Caco-2 (cell line): ENCODE measurements around the gene TOP2B. TPM values are rescaled to one million over a fixed set of nuclear protein-coding genes. Genes with fewer than 3 reads are reported as not detected.

Experiments
- BruUV-seq: library from RNA; stranded (reverse); fragments of 400-500 nt; replicated peaks from 2 replicates; lab custom pipeline; 2021; lab: Mats Ljungman, UMichigan
- CTCF ChIA-PET: fragments of 300-600 bp; sonication (Branson Sonifier 250); formaldehyde crosslinking; loops from one replicate; lab custom pipeline; 2022; ENCODE audit warnings: antibody characterized with exemption; lab: Charles Lee
- POLR2A ChIA-PET: fragments of 300-600 bp; sonication (Branson Sonifier 250); formaldehyde crosslinking; loops from one replicate; lab custom pipeline; 2022; ENCODE audit warnings: antibody characterized with exemption; lab: Charles Lee
- DNase-seq, 2 experiments: peaks; one replicate each; pipeline versions ENCODE4 v3.0.0 to v3.0.0-alpha.2; 2020 to 2022
- H3K27me3 ChIP-seq: replicated peaks from 2 replicates; pipeline ENCODE4 v1.6.0; 2011; ENCODE audit warnings: low read length; ENCODE audit not compliant: control insufficient read depth, insufficient read depth
- H3K36me3 ChIP-seq: 2 replicates; pipeline ENCODE4 v1.5.1; 2011; ENCODE audit warnings: low read length; ENCODE audit not compliant: control insufficient read depth, insufficient read depth
- H3K4me1 ChIP-seq: fragments of 250-450 bp; sonication (Bioruptor Pico); 2 replicates; pipeline ENCODE4 v1.5.1; 2020; ENCODE audit warnings: mild to moderate bottlenecking
- H3K4me3 ChIP-seq: 2 replicates; pipeline ENCODE4 v1.5.1; 2011; ENCODE audit warnings: low read depth, mild to moderate bottlenecking, control low read depth, low read length
- H3K9me3 ChIP-seq: fragments of 250-450 bp; sonication (Bioruptor Pico); 2 replicates; pipeline ENCODE4 v1.5.1; 2020; ENCODE audit warnings: mild to moderate bottlenecking, moderate library complexity
- H3K27ac Mint-ChIP-seq: one replicate; pipeline ENCODE4 v1.8.0; 2022; ENCODE audit warnings: mixed read lengths; ENCODE audit not compliant: unreplicated experiment
- H3K27me3 Mint-ChIP-seq: one replicate; pipeline ENCODE4 v1.8.0; 2022; ENCODE audit warnings: mixed read lengths; ENCODE audit not compliant: insufficient read depth, unreplicated experiment
- H3K36me3 Mint-ChIP-seq: one replicate; pipeline ENCODE4 v1.8.0; 2022; ENCODE audit warnings: mild to moderate bottlenecking, mixed read lengths; ENCODE audit not compliant: insufficient read depth, unreplicated experiment
- H3K4me1 Mint-ChIP-seq: one replicate; pipeline ENCODE4 v1.8.0; 2022; ENCODE audit warnings: low read depth, mixed read lengths; ENCODE audit not compliant: unreplicated experiment
- H3K4me3 Mint-ChIP-seq: one replicate; pipeline ENCODE4 v1.8.0; 2022; ENCODE audit warnings: mild to moderate bottlenecking, moderate library complexity, mixed read lengths; ENCODE audit not compliant: unreplicated experiment
- H3K9me3 Mint-ChIP-seq: one replicate; pipeline ENCODE4 v1.8.0; 2022; ENCODE audit warnings: mixed read lengths; ENCODE audit not compliant: unreplicated experiment
- intact Hi-C: fragments of 100-400 bp; cut with micrococcal nuclease; formaldehyde crosslinking; loops from one replicate; pipeline ENCODE4 v1.10.0; 2022; ENCODE audit not compliant: unreplicated experiment
- total RNA-seq: library from RNA; stranded (reverse); gene quantifications from 2 replicates; pipeline ENCODE4 v1.2.3, GENCODE V29; 2022
- TF ChIP-seq, protein P1 (sequence below), 2 experiments: fragments of 200-600 bp in 1 of 2; IDR thresholded peaks; 1 replicate in 1 of 2; 2 replicates in 1 of 2; pipeline versions ENCODE4 v1.5.1 to v1.8.0; 2011 to 2022; ENCODE audit warnings: antibody characterized with exemption in 1 of 2, control low read depth in 1 of 2, inconsistent platforms in 1 of 2, low read depth in 1 of 2, low read length in 1 of 2, mild to moderate bottlenecking in 1 of 2, moderate library complexity in 1 of 2; ENCODE audit not compliant: insufficient read depth in 1 of 2, severe bottlenecking in 1 of 2, unreplicated experiment in 1 of 2

Gene TOP2B
- total RNA-seq, 1 experiment from 2014 or later, result 83.1 TPM

GRCh38 chr3:25673738-25674298 lies 9.1 kb upstream of the TOP2B start:
- Mint-ChIP-seq H3K27me3 (peaks cover 10% of the 10 kb centered on the region), H3K9me3 (no peaks in the 10 kb centered on the region), H3K27ac (no peak overlapping the region), H3K4me3 (no peak overlapping the region), H3K4me1 (no peaks in the 10 kb centered on the region), H3K36me3 (no peaks in the 10 kb centered on the region)
- BruUV-seq, result no TSS peak
- DNase-seq, result no peak
- no peak overlapping the region for H3K4me3 ChIP-seq
- CTCF ChIA-PET, result no interaction called here
- TF ChIP-seq, protein P1, sequence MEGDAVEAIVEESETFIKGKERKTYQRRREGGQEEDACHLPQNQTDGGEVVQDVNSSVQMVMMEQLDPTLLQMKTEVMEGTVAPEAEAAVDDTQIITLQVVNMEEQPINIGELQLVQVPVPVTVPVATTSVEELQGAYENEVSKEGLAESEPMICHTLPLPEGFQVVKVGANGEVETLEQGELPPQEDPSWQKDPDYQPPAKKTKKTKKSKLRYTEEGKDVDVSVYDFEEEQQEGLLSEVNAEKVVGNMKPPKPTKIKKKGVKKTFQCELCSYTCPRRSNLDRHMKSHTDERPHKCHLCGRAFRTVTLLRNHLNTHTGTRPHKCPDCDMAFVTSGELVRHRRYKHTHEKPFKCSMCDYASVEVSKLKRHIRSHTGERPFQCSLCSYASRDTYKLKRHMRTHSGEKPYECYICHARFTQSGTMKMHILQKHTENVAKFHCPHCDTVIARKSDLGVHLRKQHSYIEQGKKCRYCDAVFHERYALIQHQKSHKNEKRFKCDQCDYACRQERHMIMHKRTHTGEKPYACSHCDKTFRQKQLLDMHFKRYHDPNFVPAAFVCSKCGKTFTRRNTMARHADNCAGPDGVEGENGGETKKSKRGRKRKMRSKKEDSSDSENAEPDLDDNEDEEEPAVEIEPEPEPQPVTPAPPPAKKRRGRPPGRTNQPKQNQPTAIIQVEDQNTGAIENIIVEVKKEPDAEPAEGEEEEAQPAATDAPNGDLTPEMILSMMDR (IDR thresholded peaks at IDR 0.05; ENCODE audit: insufficient read depth in 1 of 2, low read depth in 1 of 2, low read length in 1 of 2, severe bottlenecking in 1 of 2, unreplicated experiment in 1 of 2), result no peak
- POLR2A ChIA-PET, result no interaction called here
- H3K36me3 ChIP-seq, result no peaks in the 10 kb centered on the region; the same call in 1 of the 2 replicates
- H3K27me3 ChIP-seq, result no peaks in the 10 kb centered on the region
- intact Hi-C loops, result no loop called here
- no peaks in the 10 kb centered on the region for H3K9me3 ChIP-seq
- H3K4me1 ChIP-seq, result no peaks in the 10 kb centered on the region

- intact Hi-C loops, result loop anchor here (2.0 kb wide), 1 partner anchor 117 kb away; the partner anchor contains the start of gene NGLY1
- peak overlapping the region; percentile 86 for H3K4me3 ChIP-seq
- TF ChIP-seq, protein P1 (IDR thresholded peaks at IDR 0.05; ENCODE audit: insufficient read depth in 1 of 2, low read depth in 1 of 2, low read length in 1 of 2, severe bottlenecking in 1 of 2, unreplicated experiment in 1 of 2), result no peak
- BruUV-seq, result TSS peak; percentile 51
- H3K36me3 ChIP-seq, result no peaks in the 10 kb centered on the region
- ChIA-PET POLR2A (no interaction called here), CTCF (no interaction called here)
- peak overlapping the region; percentile 94 for H3K4me3 Mint-ChIP-seq
- no peaks in the 10 kb centered on the region for H3K4me1 ChIP-seq
- no peaks in the 10 kb centered on the region for H3K9me3 Mint-ChIP-seq
- H3K27me3 Mint-ChIP-seq, result peaks cover 10% of the 10 kb centered on the region
- H3K4me1 Mint-ChIP-seq, result peaks cover 7% of the 10 kb centered on the region
- peak overlapping the region; percentile 99 for H3K27ac Mint-ChIP-seq
- H3K27me3 ChIP-seq, result no peaks in the 10 kb centered on the region
- H3K9me3 ChIP-seq, result no peaks in the 10 kb centered on the region
- DNase-seq, result no peak
- peaks cover 14% of the 10 kb centered on the region for H3K36me3 Mint-ChIP-seq
These were observed 891 bp upstream of the TOP2B start for GRCh38 chr3:25665315-25666280.
